ENCODE results near the gene CYP3A5. TPM values are rescaled to one million over a fixed set of nuclear protein-coding genes. Genes with fewer than 3 reads are reported as not detected.

CYP3A5 gene
- total RNA-seq, 1 experiment from 2014 or later: not detected

DNA sequence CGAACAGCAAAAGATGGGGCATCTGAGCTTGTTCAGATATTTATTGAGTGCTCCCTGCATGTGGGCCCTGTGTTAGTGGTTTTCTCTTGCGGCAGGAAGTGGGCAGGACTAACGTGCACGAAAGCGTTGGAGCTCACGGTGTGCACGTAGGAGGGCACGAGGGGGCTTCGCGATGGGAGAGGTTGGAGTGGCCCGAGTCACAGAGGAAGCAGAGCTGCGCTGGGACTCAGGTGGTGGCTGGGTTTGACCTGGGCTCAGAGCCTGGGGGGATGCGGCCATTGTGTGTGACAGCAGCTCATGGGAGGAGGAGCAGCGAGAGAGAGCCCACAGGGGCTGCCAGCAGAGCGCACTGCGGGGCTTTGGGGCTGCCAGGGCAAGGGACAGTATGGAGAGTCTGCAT is 55.3 kb downstream of the CYP3A5 start:
- H2BK20ac ChIP-seq (ENCODE audit: low read depth, low read length, poor library complexity, severe bottlenecking): no peak overlapping the region
- no peak overlapping the region for H2BK5ac ChIP-seq (ENCODE audit: insufficient read length, low read length)
- WGBS (ENCODE audit: extremely low coverage, insufficient read length, low lambda C conversion rate): no CpG with 5 or more reads among the region's 16 CpGs
- Mint-ChIP-seq H3K4me3 (no peak overlapping the region; a peak in 1 of 5 replicates), H3K9me3 (no peaks in the 10 kb centered on the region), H3K4me1 (peaks cover 12 to 16% of the 10 kb centered on the region in 2 experiments), H3K27ac (peak overlapping the region in 1 of 3 experiments; percentile 74; a peak in 3 of 7 replicates), H3K36me3 (ENCODE audit: insufficient read depth in 1 of 3, low read depth in 3 of 3) (peaks cover 62 to 89% (median 84%) of the 10 kb centered on the region in 3 experiments), H3K27me3 (ENCODE audit: low read depth) (no peaks in the 10 kb centered on the region)
- no peak overlapping the region for H3K4me2 ChIP-seq (ENCODE audit: insufficient read depth, insufficient read length, low read length)
- no peak overlapping the region for H3K27ac ChIP-seq (ENCODE audit: insufficient read length, low read depth, low read length)
- no peaks in the 10 kb centered on the region for H3K79me1 ChIP-seq (ENCODE audit: insufficient read depth, low read depth, low read length, poor library complexity, severe bottlenecking)
- H2BK12ac ChIP-seq (ENCODE audit: insufficient read length, low read depth, low read length): no peak overlapping the region
- no peaks in the 10 kb centered on the region for H3K79me2 ChIP-seq (ENCODE audit: insufficient read depth, low read length)
- no peaks in the 10 kb centered on the region for H4K20me1 ChIP-seq (ENCODE audit: control insufficient read depth, insufficient read depth, insufficient read length)
- no peak overlapping the region for H3K4ac ChIP-seq (ENCODE audit: low read depth, low read length)
- no peak overlapping the region for H2BK120ac ChIP-seq (ENCODE audit: low read depth, low read length, poor library complexity, severe bottlenecking)
- H3K23ac ChIP-seq (ENCODE audit: insufficient read length, low read depth, low read length): no peak overlapping the region
- no peak overlapping the region for H2AFZ ChIP-seq (ENCODE audit: low read length)
- H4K8ac ChIP-seq (replicated peaks; ENCODE audit: insufficient read length, low read depth, low read length): no peak overlapping the region
- H3K9me3 ChIP-seq (ENCODE audit: control insufficient read depth, low read depth, low read length): no peaks in the 10 kb centered on the region
- H3T11ph ChIP-seq (ENCODE audit: low read length): no peak overlapping the region
- no peak overlapping the region for H4K91ac ChIP-seq (ENCODE audit: insufficient read length, low read depth, low read length)
- no peak overlapping the region for H2BK15ac ChIP-seq (ENCODE audit: low read depth, low read length)
- no peak for DNase-seq
- no peaks in the 10 kb centered on the region for H3K27me3 ChIP-seq (ENCODE audit: insufficient read depth, low read length)
- no peak overlapping the region for H4K5ac ChIP-seq (ENCODE audit: insufficient read length, low read depth, low read length)
- H3K14ac ChIP-seq (ENCODE audit: insufficient read depth, low read length): no peak overlapping the region
- no peak overlapping the region for H3K56ac ChIP-seq (ENCODE audit: insufficient read length, low read depth, low read length)
- no peaks in the 10 kb centered on the region for H3K4me1 ChIP-seq (ENCODE audit: insufficient read depth, low read length)
- H3K9ac ChIP-seq (ENCODE audit: extremely low read depth, insufficient read length, low read length): no peak overlapping the region
- H2AK5ac ChIP-seq (ENCODE audit: insufficient read length, low read length): no peak overlapping the region
- H3K23me2 ChIP-seq (ENCODE audit: insufficient read length, low read depth, low read length, poor library complexity, severe bottlenecking): no peaks in the 10 kb centered on the region
- no peak overlapping the region for H3K18ac ChIP-seq (ENCODE audit: insufficient read length, low read depth, low read length)
- TF ChIP-seq, protein P1, sequence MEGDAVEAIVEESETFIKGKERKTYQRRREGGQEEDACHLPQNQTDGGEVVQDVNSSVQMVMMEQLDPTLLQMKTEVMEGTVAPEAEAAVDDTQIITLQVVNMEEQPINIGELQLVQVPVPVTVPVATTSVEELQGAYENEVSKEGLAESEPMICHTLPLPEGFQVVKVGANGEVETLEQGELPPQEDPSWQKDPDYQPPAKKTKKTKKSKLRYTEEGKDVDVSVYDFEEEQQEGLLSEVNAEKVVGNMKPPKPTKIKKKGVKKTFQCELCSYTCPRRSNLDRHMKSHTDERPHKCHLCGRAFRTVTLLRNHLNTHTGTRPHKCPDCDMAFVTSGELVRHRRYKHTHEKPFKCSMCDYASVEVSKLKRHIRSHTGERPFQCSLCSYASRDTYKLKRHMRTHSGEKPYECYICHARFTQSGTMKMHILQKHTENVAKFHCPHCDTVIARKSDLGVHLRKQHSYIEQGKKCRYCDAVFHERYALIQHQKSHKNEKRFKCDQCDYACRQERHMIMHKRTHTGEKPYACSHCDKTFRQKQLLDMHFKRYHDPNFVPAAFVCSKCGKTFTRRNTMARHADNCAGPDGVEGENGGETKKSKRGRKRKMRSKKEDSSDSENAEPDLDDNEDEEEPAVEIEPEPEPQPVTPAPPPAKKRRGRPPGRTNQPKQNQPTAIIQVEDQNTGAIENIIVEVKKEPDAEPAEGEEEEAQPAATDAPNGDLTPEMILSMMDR (conservative IDR thresholded peaks at IDR 0.05): no peak
